GM13977 (cell line): ENCODE measurements around the gene ZSCAN25.

Experiments used
- DNase-seq: peaks from one replicate; pipeline ENCODE4 v3.0.0; 2012; ENCODE audit warnings: low spot score
- CTCF ChIP-seq: IDR thresholded peaks from 2 replicates; pipeline ENCODE4 v1.5.1; 2012; ENCODE audit warnings: mild to moderate bottlenecking, control low read depth; ENCODE audit not compliant: insufficient read depth; ENCODE audit errors: extremely low read depth, missing control alignments
- in situ Hi-C: fragments of 300-500 bp; cut with MboI; formaldehyde crosslinking; loops from one replicate; pipeline ENCODE4 v1.12.0; 2022; ENCODE audit warnings: low sequenced_read_pairs, low pct_unique_long_range_greater_than_20kb, mixed read lengths, inconsistent platforms; ENCODE audit not compliant: unreplicated experiment

ZSCAN25 gene

DNA sequence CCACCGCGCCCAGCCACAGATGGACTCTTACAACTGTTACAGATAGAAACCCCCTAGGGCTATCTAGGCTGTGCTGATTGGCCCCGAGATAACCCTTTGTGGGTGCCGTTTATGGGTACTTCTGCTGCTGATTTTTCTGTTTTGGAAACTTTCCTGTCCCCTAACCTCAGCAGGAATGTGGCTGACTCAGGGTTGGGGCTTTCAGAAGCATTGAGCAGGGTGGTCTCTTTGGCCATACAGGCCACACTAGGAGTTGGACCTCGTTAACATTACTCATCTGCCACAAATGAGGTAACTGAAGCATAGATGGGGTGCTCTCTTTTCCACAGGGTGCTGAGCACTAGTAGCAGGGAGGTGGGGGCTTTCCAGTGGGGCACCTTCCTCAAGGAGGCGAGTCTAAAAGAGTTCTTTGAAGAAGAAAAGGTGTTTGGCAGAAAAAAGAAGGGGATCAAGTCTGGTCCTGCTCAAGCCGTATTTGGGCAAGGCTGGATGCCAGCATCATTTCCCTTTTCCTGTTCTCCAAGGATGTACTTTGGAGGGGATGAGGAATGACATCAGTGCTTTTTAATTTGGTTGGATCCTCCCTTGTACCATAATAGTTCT is 6.4 kb downstream of the ZSCAN25 start:
- DNase-seq = no peak
- no peak for TF ChIP-seq CTCF
- in situ Hi-C loops = no loop called here

DNA sequence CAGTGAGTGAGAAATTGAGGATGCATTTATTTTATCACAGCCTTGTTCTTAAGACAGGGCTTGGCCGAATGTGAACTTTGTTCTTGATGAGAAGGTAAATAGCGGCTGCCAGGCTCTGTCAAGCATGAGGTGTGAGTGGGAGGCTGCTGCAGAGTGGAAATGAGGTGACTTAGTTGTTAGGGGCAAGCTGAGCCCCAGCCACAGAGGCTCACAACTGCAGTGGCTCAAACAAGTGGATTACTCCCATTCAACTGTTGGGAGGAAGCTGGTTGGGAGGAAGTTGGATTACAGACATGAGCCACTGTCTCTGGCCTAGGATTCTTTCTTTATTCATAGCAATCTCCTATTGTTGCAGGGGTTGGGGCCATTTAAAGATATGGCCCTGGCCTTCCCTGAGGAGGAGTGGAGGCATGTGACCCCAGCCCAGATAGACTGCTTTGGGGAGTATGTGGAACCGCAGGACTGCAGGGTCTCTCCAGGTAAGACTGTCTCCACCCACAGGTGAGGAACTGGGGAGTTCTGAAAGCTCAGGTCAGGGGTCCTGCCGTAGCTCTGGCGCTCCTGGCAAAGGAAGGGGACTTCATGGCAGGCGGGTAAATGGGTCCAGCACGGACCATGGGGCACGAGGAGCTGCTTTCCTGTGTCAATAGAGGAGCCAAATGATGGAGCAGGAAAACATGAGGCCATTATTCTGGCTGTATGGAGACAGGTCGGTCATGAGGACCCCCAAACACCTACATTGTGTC is 7.1 kb downstream of the ZSCAN25 start:
- DNase-seq = no peak
- in situ Hi-C loops = no loop called here
- no peak for TF ChIP-seq CTCF

- DNase-seq = no peak
- TF ChIP-seq CTCF = no peak
- in situ Hi-C loops = no loop called here
Measured at GRCh38 chr7:99624484-99624883, 7.7 kb downstream of the ZSCAN25 start.

GRCh38 chr7:99625321-99625720 is 8.6 kb downstream of the ZSCAN25 start:
- no peak for DNase-seq
- in situ Hi-C loops = no loop called here
- no peak for TF ChIP-seq CTCF

DNA sequence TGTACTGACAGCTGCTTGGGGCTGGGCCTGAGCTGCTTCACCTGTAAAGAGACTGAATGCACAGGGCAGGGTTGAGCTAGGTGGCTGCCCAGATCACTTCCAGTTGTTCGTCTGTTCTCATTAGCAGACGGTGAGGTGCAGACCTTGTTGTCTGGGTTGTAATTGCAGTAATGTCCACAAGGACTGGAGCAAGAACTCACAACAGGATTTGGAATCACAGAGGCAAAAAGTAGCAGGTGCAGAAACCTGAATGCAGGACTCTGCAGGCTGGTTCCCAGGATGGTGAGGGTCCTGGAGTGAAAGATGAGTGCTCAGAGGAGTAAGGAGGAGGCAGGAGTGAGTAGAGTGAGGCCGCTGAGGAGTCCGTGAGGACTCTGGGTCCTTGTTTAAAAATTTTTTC is 9.2 kb downstream of the ZSCAN25 start:
- no peak for DNase-seq
- no peak for TF ChIP-seq CTCF
- in situ Hi-C loops = no loop called here

DNA sequence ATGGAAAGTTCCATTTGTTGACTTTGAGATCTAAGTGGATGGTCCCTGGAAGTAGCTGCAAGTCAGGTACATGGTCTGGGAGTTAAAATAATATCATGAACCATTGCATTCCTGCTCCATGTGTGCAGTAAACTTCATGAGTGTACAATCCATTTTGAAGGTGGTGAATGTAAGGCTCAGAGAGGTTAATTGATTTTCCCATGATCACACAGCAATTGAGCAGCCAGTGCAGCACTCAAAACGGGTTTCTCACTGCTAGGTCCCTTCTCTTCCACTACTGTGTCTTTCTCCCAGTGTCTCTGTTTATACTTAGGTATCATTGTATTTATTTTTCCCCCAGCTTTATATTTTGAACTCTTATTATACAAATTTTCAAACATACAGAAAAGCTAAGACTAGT is 9.9 kb downstream of the ZSCAN25 start:
- in situ Hi-C loops = no loop called here
- DNase-seq = no peak

More for the DNA sequence above, 9.9 kb downstream of the ZSCAN25 start:
- TF ChIP-seq CTCF = no peak
